ENCODE measurements around the gene PPT2. TPM values are rescaled to one million over a fixed set of nuclear protein-coding genes. Genes with fewer than 3 reads are reported as not detected.

Gene PPT2
- total RNA-seq, 2 experiments from 2014 or later = 8.7 to 8.9 TPM

- no peak for ATAC-seq (ENCODE audit: poor library complexity)
- Histone ChIP-seq H3K27me3 (ENCODE audit: control insufficient read depth in 1 of 2, insufficient read depth in 2 of 2, low read length in 2 of 2) (no peaks in the 10 kb centered on the region), H3K27ac (ENCODE audit: low read depth in 1 of 2, low read length in 2 of 2) (no peak overlapping the region), H3K9me3 (ENCODE audit: control insufficient read depth in 1 of 2, insufficient read depth in 1 of 2, low read length in 2 of 2) (no peaks in the 10 kb centered on the region), H3K4me1 (ENCODE audit: insufficient read depth, low read length) (peaks cover 6% of the 10 kb centered on the region), H3K4me3 (ENCODE audit: low read length) (no peak overlapping the region), H3K36me3 (ENCODE audit: insufficient read depth, low read length) (peaks cover 47% of the 10 kb centered on the region)
- H3K27ac Mint-ChIP-seq = no peak overlapping the region
- H3K4me1 Mint-ChIP-seq (ENCODE audit: low read depth) = peaks cover 25% of the 10 kb centered on the region
- intact Hi-C loops (cut with DNase I, micrococcal nuclease) = no loop called here
- no peak for DNase-seq
- TF ChIP-seq CTCF (IDR thresholded peaks at IDR 0.05) = no peak
- peaks cover 54% of the 10 kb centered on the region for H3K36me3 Mint-ChIP-seq (ENCODE audit: low read depth)
- no peak overlapping the region for H3K4me3 Mint-ChIP-seq
- ChIA-PET POLR2A (no interaction called here), CTCF (no interaction called here)
- no peaks in the 10 kb centered on the region for H3K27me3 Mint-ChIP-seq
- H3K9me3 Mint-ChIP-seq = no peaks in the 10 kb centered on the region
Observed at GRCh38 chr6:32168350-32168749, 14.4 kb downstream of the PPT2 start.

GRCh38 chr6:32168807-32169591 is 15.1 kb downstream of the PPT2 start:
- Mint-ChIP-seq H3K27ac (no peak overlapping the region), H3K9me3 (no peaks in the 10 kb centered on the region), H3K4me1 (ENCODE audit: low read depth) (peaks cover 32% of the 10 kb centered on the region), H3K36me3 (ENCODE audit: low read depth) (peaks cover 54% of the 10 kb centered on the region), H3K27me3 (no peaks in the 10 kb centered on the region), H3K4me3 (no peak overlapping the region)
- H3K4me3 ChIP-seq (ENCODE audit: low read length) = no peak overlapping the region
- intact Hi-C loops (cut with DNase I, micrococcal nuclease) = no loop called here
- H3K27ac ChIP-seq (ENCODE audit: low read depth in 1 of 2, low read length in 2 of 2) = no peak overlapping the region
- peaks cover 13% of the 10 kb centered on the region for H3K4me1 ChIP-seq (ENCODE audit: insufficient read depth, low read length)
- H3K36me3 ChIP-seq (ENCODE audit: insufficient read depth, low read length) = peaks cover 45% of the 10 kb centered on the region
- POLR2A ChIA-PET = interaction anchor here (1.0 kb wide), 1 partner anchor 8 kb away, joined by 3 read pairs; no protein-coding TSS in a partner anchor
- no peaks in the 10 kb centered on the region for H3K9me3 ChIP-seq (ENCODE audit: control insufficient read depth in 1 of 2, insufficient read depth in 1 of 2, low read length in 2 of 2)
- ATAC-seq (ENCODE audit: poor library complexity) (no peak), DNase-seq (no peak)
- H3K27me3 ChIP-seq (ENCODE audit: control insufficient read depth in 1 of 2, insufficient read depth in 2 of 2, low read length in 2 of 2) = no peaks in the 10 kb centered on the region
- CTCF ChIA-PET = no interaction called here
- no peak for TF ChIP-seq CTCF (IDR thresholded peaks at IDR 0.05)

GRCh38 chr6:32170294-32170693 is 16.4 kb downstream of the PPT2 start:
- no peaks in the 10 kb centered on the region for H3K9me3 ChIP-seq (ENCODE audit: control insufficient read depth in 1 of 2, insufficient read depth in 1 of 2, low read length in 2 of 2)
- no peaks in the 10 kb centered on the region for H3K27me3 ChIP-seq (ENCODE audit: control insufficient read depth in 1 of 2, insufficient read depth in 2 of 2, low read length in 2 of 2)
- peaks cover 48% of the 10 kb centered on the region for H3K36me3 Mint-ChIP-seq (ENCODE audit: low read depth)
- POLR2A ChIA-PET = no interaction called here
- H3K4me3 ChIP-seq (ENCODE audit: low read length) = no peak overlapping the region
- H3K4me1 ChIP-seq (ENCODE audit: insufficient read depth, low read length) = peaks cover 24% of the 10 kb centered on the region
- DNase-seq = no peak
- H3K4me1 Mint-ChIP-seq (ENCODE audit: low read depth) = peaks cover 42% of the 10 kb centered on the region
- H3K27me3 Mint-ChIP-seq = no peaks in the 10 kb centered on the region
- no peaks in the 10 kb centered on the region for H3K9me3 Mint-ChIP-seq
- no peak overlapping the region for H3K27ac Mint-ChIP-seq
- CTCF ChIA-PET = no interaction called here
- peaks cover 45% of the 10 kb centered on the region for H3K36me3 ChIP-seq (ENCODE audit: insufficient read depth, low read length)
- no peak for ATAC-seq (ENCODE audit: poor library complexity)
- H3K4me3 Mint-ChIP-seq = no peak overlapping the region
- intact Hi-C loops (cut with DNase I, micrococcal nuclease) = loop anchor here in 1 of 2 experiments (10.0 kb wide), 1 partner anchor 195 kb away; the partner anchor contains the start of gene DXO
- no peak for TF ChIP-seq CTCF (IDR thresholded peaks at IDR 0.05)
- H3K27ac ChIP-seq (ENCODE audit: low read depth in 1 of 2, low read length in 2 of 2) = no peak overlapping the region

All from CD4-positive, alpha-beta T cell (primary cell).